ENCODE measurements around the gene CCNO.

The CCNO gene

GRCh38 chr5:55222985-55223811 lies 10.2 kb downstream of the CCNO start:
- no peak for DNase-seq (ENCODE audit: low read depth in 3 of 3)

DNA sequence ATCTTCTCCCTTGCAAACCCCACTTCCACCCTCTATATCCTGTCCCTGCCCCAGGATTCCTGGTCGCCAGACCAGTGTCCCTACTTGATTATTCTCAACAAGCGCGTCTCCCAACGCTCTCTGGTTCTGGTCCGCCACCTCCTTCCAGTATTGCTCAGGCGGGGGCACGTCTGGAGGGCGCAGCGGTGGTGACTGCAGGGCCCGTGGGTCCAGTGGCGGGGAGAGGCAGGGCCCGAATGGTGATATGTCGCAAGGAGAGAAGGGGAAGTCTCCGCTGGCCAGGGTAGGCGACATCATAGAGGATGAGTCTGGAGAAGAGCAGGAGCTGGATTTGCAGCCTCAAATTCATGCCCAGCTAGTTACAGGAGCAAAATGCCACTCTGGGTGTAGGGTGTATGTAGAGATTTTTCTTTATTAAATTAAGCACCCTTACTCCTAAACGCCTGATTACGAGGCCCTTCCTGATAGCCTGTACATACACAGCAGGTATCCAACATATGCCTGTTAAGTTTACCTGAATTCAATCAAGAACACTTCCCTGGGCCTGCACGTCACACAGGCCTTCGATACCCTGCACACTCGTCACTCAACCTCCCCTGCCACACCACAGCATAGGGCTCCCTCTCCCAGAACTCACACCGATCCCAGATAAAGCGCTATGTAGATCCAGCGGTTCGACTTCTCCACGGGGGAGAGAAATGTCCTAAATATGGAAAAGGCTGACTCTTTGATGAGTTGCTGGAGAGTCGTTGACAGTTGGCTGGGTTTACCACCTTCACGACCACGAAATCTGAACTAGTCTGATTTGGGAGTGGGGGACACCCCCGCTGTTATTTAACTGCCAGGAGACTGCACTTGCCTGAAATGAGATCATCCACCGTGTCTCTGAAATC lies 11.1 kb downstream of the CCNO start:
- DNase-seq (ENCODE audit: low read depth in 3 of 3) = no peak

DNA sequence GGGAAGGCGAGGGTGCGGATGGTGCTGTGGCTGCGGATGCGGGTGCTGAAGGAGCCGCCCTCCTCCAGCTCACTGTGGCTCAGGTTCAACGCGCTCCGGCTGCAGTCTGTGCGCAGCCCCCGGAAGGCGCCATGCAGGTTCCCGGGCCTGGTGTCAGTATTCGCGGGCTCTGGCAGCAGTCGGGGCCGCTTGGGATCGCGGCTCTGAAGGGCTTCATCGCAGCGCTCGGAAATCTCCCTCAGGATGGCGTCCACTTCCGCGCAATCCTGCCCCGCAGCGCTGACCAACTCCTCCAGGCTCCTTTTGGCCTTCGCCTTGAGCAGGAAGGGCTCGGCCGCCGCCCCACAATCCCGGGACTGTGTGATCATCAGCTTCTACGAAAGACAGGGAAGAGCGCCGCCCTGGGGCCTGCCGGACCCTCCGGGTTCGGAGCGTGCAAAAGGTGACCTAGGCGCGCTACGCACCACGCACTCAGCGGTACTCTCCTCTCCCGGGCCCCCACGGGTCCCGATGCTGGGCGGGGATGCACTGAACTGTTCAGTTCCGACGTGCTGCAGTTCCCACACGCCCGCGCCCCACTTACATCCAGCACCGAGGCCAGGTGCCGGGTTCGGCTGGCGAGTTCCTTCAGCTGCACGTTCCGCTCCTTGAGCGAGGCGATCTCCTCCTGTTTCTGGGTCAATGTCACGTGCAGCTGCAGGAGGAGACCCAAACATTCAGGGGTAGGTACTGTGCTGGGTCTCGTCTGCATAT lies 12.8 kb downstream of the CCNO start:
- no peak for DNase-seq (ENCODE audit: low read depth in 3 of 3)

DNA sequence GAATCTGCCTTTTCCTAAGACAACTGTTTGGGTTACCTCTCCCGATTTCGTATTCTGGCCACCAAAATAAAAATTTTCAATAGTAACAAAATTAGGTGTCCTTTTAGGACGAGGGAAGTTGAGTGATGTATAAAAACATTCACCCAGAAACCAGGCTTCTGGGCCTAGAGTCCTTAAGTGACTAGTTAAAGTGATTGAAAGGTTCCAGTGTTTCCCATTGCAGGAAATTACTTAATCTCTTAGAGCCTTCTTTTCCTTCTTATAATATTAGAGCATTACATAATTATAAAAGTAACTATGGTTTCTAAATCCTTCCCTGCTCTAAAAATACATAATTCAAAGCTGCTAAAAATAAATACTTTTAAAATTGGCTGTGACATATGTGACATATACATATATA lies 13.6 kb downstream of the CCNO start:
- DNase-seq (ENCODE audit: low read depth in 3 of 3) = no peak

DNA sequence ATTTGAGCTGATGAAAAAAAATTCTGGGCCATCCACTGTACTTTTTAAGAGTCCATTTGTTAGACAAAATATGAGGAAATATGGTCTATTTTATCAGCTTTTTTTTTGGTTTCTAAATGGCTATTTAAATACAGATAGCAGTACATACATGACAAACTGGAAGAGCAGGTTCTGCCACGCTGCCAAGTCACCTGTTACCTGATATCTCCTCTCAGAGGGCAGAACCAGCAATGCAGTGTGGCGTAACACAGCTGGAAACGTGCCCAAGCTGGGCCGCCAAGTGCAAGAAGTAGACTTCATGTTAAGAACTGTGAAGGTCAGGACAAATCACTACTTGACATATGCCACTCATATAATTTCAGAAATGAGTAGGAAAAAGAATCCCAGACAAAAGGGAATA lies 14.4 kb downstream of the CCNO start:
- DNase-seq (ENCODE audit: low read depth in 3 of 3) = no peak

DNA sequence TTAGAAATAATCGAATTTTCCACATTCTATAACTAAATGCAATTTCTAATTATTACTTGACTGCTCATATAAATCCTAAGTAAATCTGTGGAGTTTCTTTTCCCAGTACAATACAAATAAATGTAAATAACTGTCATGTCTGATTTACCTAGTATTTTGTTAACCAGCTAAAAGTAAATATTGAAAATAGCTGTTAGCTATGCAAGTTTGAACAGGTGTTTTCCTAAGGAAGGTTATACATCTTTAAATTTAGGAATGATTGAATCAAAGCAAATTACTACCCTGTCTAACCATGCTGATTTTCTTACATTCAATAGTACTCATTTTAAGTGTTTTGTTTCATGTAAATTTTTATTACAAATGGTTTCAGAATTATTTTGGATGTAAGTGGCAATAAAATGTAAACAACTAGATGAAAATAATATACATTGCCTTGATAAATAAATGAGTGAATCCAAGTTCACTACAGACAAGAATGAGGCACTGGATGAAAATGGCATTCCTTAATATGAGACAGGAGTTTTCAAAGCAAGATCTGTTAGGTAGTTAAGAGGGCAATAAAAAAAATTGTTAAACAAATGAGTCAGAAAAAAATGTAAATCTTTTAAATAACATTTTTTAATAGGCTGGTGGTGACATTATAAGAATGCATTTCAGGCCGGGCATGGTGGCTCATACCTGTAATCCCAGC lies 22.1 kb downstream of the CCNO start:
- DNase-seq (ENCODE audit: low read depth in 3 of 3) = no peak

DNA sequence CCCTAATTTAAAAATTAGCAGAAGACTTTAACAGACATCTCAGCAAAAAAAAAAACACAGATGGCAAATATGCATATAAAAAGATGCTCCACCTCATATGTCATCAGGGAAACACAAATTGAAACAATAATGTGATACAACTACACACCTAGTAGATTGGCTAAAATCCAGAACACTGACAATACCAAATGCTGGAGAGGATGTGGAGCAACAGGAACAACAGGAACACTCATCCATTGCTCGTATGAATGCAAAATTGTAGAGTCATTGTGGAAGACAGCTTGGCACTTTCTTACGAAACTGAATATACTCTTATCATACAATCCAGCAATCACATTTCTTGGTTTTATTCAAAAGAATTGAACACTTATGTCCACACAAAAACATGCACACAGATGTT lies 28.4 kb downstream of the CCNO start:
- DNase-seq (ENCODE audit: low read depth in 3 of 3) = no peak

DNA sequence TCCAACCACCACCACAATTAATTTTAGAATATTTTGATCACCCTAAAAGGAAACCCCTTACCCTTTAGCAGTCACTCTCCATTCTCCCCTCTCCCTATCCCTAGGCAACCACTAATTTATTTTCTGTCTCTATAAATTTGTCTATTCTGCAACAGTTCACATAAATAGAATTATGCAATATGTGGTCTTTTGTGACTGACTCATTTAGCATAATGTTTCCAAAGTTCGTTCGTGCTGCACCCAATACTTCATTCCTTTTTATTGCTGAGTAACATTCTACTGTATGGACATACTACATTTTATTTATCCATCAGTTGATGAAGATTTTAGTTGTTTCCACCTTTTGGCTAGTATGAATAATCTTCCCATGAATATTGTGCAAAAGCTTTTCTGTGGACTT lies 42.2 kb downstream of the CCNO start:
- DNase-seq (ENCODE audit: low read depth in 3 of 3) = no peak

GRCh38 chr5:55188656-55189540 lies 44.5 kb downstream of the CCNO start:
- no peak for DNase-seq (ENCODE audit: low read depth in 3 of 3)

- no peak for DNase-seq (ENCODE audit: low read depth in 3 of 3)
Observed at GRCh38 chr5:55187370-55187769, 46.0 kb downstream of the CCNO start.

All from stimulated activated CD4-positive, alpha-beta T cell treated with anti-CD3 and anti-CD28 coated beads, TNF-alpha, amount 100 ng/mL, for 48 hours (primary cell).